MM.1S (cell line): ENCODE results near the gene SARNP.
"Not testable (repeated sequence)": the region's sequence is repeated elsewhere in the genome, so short reads cannot be mapped to it uniquely, and the experiment has no call there.

Experiments used
- DNase-seq: peaks from one replicate; pipeline ENCODE4 v3.0.0-alpha.2; 2015
- H2AFZ ChIP-seq: fragments of 300-600 bp; sonication (generic); 2 replicates; pipeline ENCODE4 v1.6.0; 2016; ENCODE audit warnings: antibody characterized with exemption, low read length
- H3F3A ChIP-seq: fragments of 300-600 bp; sonication (generic); 2 replicates; pipeline ENCODE4 v1.6.1; 2016; ENCODE audit warnings: mild to moderate bottlenecking, antibody characterized with exemption, low read length, moderate library complexity, mixed read lengths; ENCODE audit not compliant: insufficient read depth
- H3K27ac ChIP-seq: fragments of 300-600 bp; sonication (generic); 2 replicates; pipeline ENCODE4 v1.5.1; 2016; ENCODE audit warnings: mild to moderate bottlenecking, low read length
- H3K27me3 ChIP-seq: fragments of 300-600 bp; sonication (generic); replicated peaks from 2 replicates; pipeline ENCODE4 v1.6.0; 2016; ENCODE audit warnings: low read length; ENCODE audit not compliant: insufficient read depth
- H3K36me3 ChIP-seq: fragments of 300-600 bp; sonication (generic); replicated peaks from 2 replicates; pipeline ENCODE4 v1.6.1; 2016; ENCODE audit warnings: mild to moderate bottlenecking, low read length, mixed read lengths; ENCODE audit not compliant: insufficient read depth
- H3K4me1 ChIP-seq: fragments of 300-600 bp; sonication (generic); 2 replicates; pipeline ENCODE4 v1.6.1; 2016; ENCODE audit warnings: low read length, mixed read lengths
- H3K4me2 ChIP-seq: fragments of 300-600 bp; sonication (generic); 2 replicates; pipeline ENCODE4 v1.6.0; 2016; ENCODE audit warnings: low read depth, low read length
- H3K4me3 ChIP-seq: fragments of 300-600 bp; sonication (generic); 2 replicates; pipeline ENCODE4 v1.5.1; 2016; ENCODE audit warnings: low read length, mixed read lengths
- H3K79me2 ChIP-seq: fragments of 300-600 bp; sonication (generic); 2 replicates; pipeline ENCODE4 v1.6.1; 2016; ENCODE audit warnings: mixed run types, low read length, mixed read lengths
- H3K9ac ChIP-seq: fragments of 300-600 bp; sonication (generic); 2 replicates; pipeline ENCODE4 v1.6.1; 2016; ENCODE audit warnings: low read length, mixed read lengths
- H3K9me2 ChIP-seq: fragments of 300-600 bp; sonication (generic); replicated peaks from 2 replicates; pipeline ENCODE4 v1.6.1; 2016; ENCODE audit warnings: mild to moderate bottlenecking, low read length, mixed read lengths; ENCODE audit not compliant: insufficient read depth
- H3K9me3 ChIP-seq: fragments of 300-600 bp; sonication (generic); replicated peaks from 2 replicates; pipeline ENCODE4 v1.6.1; 2016; ENCODE audit warnings: mild to moderate bottlenecking, low read length, mixed read lengths; ENCODE audit not compliant: insufficient read depth
- H4K20me1 ChIP-seq: fragments of 300-600 bp; sonication (generic); 2 replicates; pipeline ENCODE4 v1.6.1; 2016; ENCODE audit warnings: mild to moderate bottlenecking, low read length, moderate library complexity, mixed read lengths; ENCODE audit not compliant: insufficient read depth
- CTCF ChIP-seq: fragments of 300-600 bp; sonication (generic); IDR thresholded peaks from 2 replicates; pipeline ENCODE4 v1.5.1; 2016; ENCODE audit warnings: antibody characterized with exemption, low read length, mixed read lengths
- EZH2 ChIP-seq: fragments of 300-600 bp; sonication (generic); optimal IDR thresholded peaks from 2 replicates; pipeline ENCODE3; 2017; ENCODE audit warnings: low read depth, mild to moderate bottlenecking, antibody characterized with exemption, low read length, mixed read lengths
- EZH2phosphoT487 ChIP-seq: fragments of 300-600 bp; sonication (generic); IDR thresholded peaks from 2 replicates; pipeline ENCODE4 v1.6.1; 2018; ENCODE audit warnings: antibody characterized with exemption, low read length

The SARNP gene

GRCh38 chr12:55838361-55838760, 20.8 kb upstream of the SARNP start:
- Histone ChIP-seq H3F3A (no peaks in the 10 kb centered on the region), H3K27me3 (no peaks in the 10 kb centered on the region), H3K4me1 (no peaks in the 10 kb centered on the region), H3K9me3 (no peaks in the 10 kb centered on the region), H3K9me2 (no peaks in the 10 kb centered on the region), H3K79me2 (no peaks in the 10 kb centered on the region), H3K4me2 (no peak overlapping the region), H3K36me3 (no peaks in the 10 kb centered on the region), H3K4me3 (no peak overlapping the region), H3K9ac (no peak overlapping the region), H4K20me1 (no peaks in the 10 kb centered on the region), H3K27ac (no peak overlapping the region), H2AFZ (no peak overlapping the region)
- TF ChIP-seq CTCF (no peak), EZH2 (no peak), EZH2phosphoT487 (no peak)
- no peak for DNase-seq

- H3K27ac ChIP-seq, DNase-seq, H3K4me1 ChIP-seq, H3K4me3 ChIP-seq, H3F3A ChIP-seq, H3K79me2 ChIP-seq, H2AFZ ChIP-seq, H3K9ac ChIP-seq, H3K27me3 ChIP-seq, H3K4me2 ChIP-seq, H3K36me3 ChIP-seq, H3K9me3 ChIP-seq, H4K20me1 ChIP-seq, H3K9me2 ChIP-seq: not testable (repeated sequence)
Observed at GRCh38 chr12:55834400-55834799, 16.9 kb upstream of the SARNP start.

GRCh38 chr12:55833056-55833455, 15.5 kb upstream of the SARNP start:
- TF ChIP-seq EZH2phosphoT487: no peak
- no peak for TF ChIP-seq EZH2
- TF ChIP-seq CTCF: no peak
- Histone ChIP-seq H3K4me3 (no peak overlapping the region), H3K4me1 (peaks cover 8% of the 10 kb centered on the region), H3K9me3 (no peaks in the 10 kb centered on the region), H2AFZ (no peak overlapping the region), H3F3A (peaks cover 9% of the 10 kb centered on the region; the same call in 1 of the 2 replicates), H3K79me2 (peaks cover 19% of the 10 kb centered on the region), H3K27me3 (no peaks in the 10 kb centered on the region), H3K9ac (no peak overlapping the region), H4K20me1 (no peaks in the 10 kb centered on the region), H3K9me2 (no peaks in the 10 kb centered on the region), H3K4me2 (no peak overlapping the region), H3K27ac (no peak overlapping the region), H3K36me3 (no peaks in the 10 kb centered on the region)
- no peak for DNase-seq

- no peak overlapping the region for H3K4me3 ChIP-seq
- H3K27me3 ChIP-seq: no peaks in the 10 kb centered on the region
- H3K79me2 ChIP-seq: peaks cover 29% of the 10 kb centered on the region
- TF ChIP-seq EZH2 (no peak), EZH2phosphoT487 (no peak), CTCF (no peak)
- H2AFZ ChIP-seq: no peak overlapping the region
- no peaks in the 10 kb centered on the region for H3K9me3 ChIP-seq
- H3K4me2 ChIP-seq: no peak overlapping the region
- H3F3A ChIP-seq: peaks cover 15% of the 10 kb centered on the region
- H3K36me3 ChIP-seq: no peaks in the 10 kb centered on the region
- no peak for DNase-seq
- H3K4me1 ChIP-seq: peaks cover 18% of the 10 kb centered on the region
- H3K9me2 ChIP-seq: no peaks in the 10 kb centered on the region
- H3K27ac ChIP-seq: no peak overlapping the region
- no peaks in the 10 kb centered on the region for H4K20me1 ChIP-seq
- H3K9ac ChIP-seq: no peak overlapping the region
Observed at GRCh38 chr12:55831447-55831815, 13.9 kb upstream of the SARNP start.
